ENCODE data around the gene ZNF343. TPM values are rescaled to one million over a fixed set of nuclear protein-coding genes. Genes with fewer than 3 reads are reported as not detected.

ZNF343 gene
- total RNA-seq, 6 experiments from 2014 or later = 3.9 to 7.3 (median 6.0) TPM

- intact Hi-C loops (cut with DNase I) = loop anchor here in 1 of 2 donors (10.0 kb wide), 1 partner anchor 249 kb away; no protein-coding TSS in a partner anchor
- DNase-seq (no peak), ATAC-seq (no peak)
- 93% methylated on average over 8 of the region's 9 CpGs for WGBS (ENCODE audit: insufficient coverage, low coverage, low lambda C conversion rate, missing lambda C conversion rate)
- H3K27me3 ChIP-seq = no peaks in the 10 kb centered on the region
- peaks cover 16 to 79% (median 61%) of the 10 kb centered on the region in 4 donors for H3K36me3 ChIP-seq
- H3K4me1 ChIP-seq = peaks cover 0 to 5% (median under 1%) of the 10 kb centered on the region in 4 donors
- H3K9me3 ChIP-seq = no peaks in the 10 kb centered on the region
- no peak overlapping the region for H3K27ac ChIP-seq
- no peak overlapping the region for H3K4me3 ChIP-seq
- TF ChIP-seq CTCF (IDR thresholded peaks at IDR 0.05) (no peak), POLR2A (IDR thresholded peaks at IDR 0.05) (no peak)
These were observed 44.9 kb downstream of the ZNF343 start for GRCh38 chr20:2463616-2464365.

DNA sequence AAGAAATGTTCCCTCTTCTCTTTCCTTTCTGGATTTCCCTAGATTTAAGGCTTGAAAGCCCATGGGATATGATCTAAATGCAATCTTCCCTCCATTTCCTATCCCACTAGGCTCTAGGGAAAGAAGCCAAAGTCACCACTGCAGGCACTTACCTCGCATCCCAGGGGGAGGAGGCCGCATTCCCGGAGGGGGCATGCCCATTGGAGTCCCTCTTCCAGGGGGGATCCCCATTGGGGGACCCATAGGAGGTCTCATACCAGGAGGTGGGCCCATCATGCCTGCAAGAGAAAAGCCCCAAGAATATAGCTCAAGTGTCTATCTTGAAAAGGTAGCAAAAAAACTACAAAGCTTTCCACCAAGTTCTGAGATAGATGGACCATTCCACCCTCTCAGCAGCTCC lies 46.2 kb downstream of the ZNF343 start:
- 90% methylated on average over 3 of the region's 3 CpGs for WGBS (ENCODE audit: insufficient coverage, low coverage, low lambda C conversion rate, missing lambda C conversion rate)
- no peak for DNase-seq

GRCh38 chr20:2460752-2461424 lies 47.8 kb downstream of the ZNF343 start:
- H3K4me1 ChIP-seq = no peaks in the 10 kb centered on the region
- H3K4me3 ChIP-seq = no peak overlapping the region
- WGBS (ENCODE audit: insufficient coverage, low coverage, low lambda C conversion rate, missing lambda C conversion rate) = 65% methylated on average over 2 of the region's 4 CpGs
- ATAC-seq = no peak
- intact Hi-C loops (cut with DNase I) = loop anchor here in 1 of 2 donors (10.0 kb wide), 1 partner anchor 246 kb away; no protein-coding TSS in a partner anchor
- no peaks in the 10 kb centered on the region for H3K9me3 ChIP-seq
- H3K27me3 ChIP-seq = no peaks in the 10 kb centered on the region
- DNase-seq = no peak
- no peak overlapping the region for H3K27ac ChIP-seq
- H3K36me3 ChIP-seq = peaks cover 16 to 63% (median 50%) of the 10 kb centered on the region in 4 donors
- TF ChIP-seq CTCF (IDR thresholded peaks at IDR 0.05) = no peak
- no peak for TF ChIP-seq POLR2A (IDR thresholded peaks at IDR 0.05)

More for the DNA sequence above, 46.2 kb downstream of the ZNF343 start:
- H3K9me3 ChIP-seq = no peaks in the 10 kb centered on the region
- ATAC-seq = peak in 1 of 4 donors; percentile 20
- no peaks in the 10 kb centered on the region for H3K4me1 ChIP-seq
- no peak overlapping the region for H3K27ac ChIP-seq
- no peak overlapping the region for H3K4me3 ChIP-seq
- TF ChIP-seq POLR2A (IDR thresholded peaks at IDR 0.05) (no peak), CTCF (IDR thresholded peaks at IDR 0.05) (no peak)
- intact Hi-C loops (cut with DNase I) = loop anchor here in 1 of 2 donors (10.0 kb wide), 1 partner anchor 248 kb away; no protein-coding TSS in a partner anchor
- no peaks in the 10 kb centered on the region for H3K27me3 ChIP-seq
- peaks cover 16 to 77% (median 61%) of the 10 kb centered on the region in 4 donors for H3K36me3 ChIP-seq

GRCh38 chr20:2459981-2460751 lies 48.5 kb downstream of the ZNF343 start:
- Histone ChIP-seq H3K9me3 (no peaks in the 10 kb centered on the region), H3K27ac (no peak overlapping the region), H3K4me1 (no peaks in the 10 kb centered on the region), H3K36me3 (peaks cover 16 to 56% (median 45%) of the 10 kb centered on the region in 4 donors), H3K27me3 (no peaks in the 10 kb centered on the region), H3K4me3 (no peak overlapping the region)
- no peak for TF ChIP-seq POLR2A (IDR thresholded peaks at IDR 0.05)
- TF ChIP-seq CTCF (IDR thresholded peaks at IDR 0.05) = no peak
- WGBS (ENCODE audit: insufficient coverage, low coverage, low lambda C conversion rate, missing lambda C conversion rate) = 38% methylated on average over 1 of the region's 1 CpG
- ATAC-seq = no peak
- no peak for DNase-seq
- intact Hi-C loops (cut with DNase I) = loop anchor here in 1 of 2 donors (10.0 kb wide), 1 partner anchor 245 kb away; no protein-coding TSS in a partner anchor
